Sigmoid colon (tissue), 4 donors: ENCODE measurements around the gene COL5A1.

Experiments used
- CTCF ChIP-seq, 4 experiments: fragments of 450-650 bp in 3 of 4; fragments of 200-600 bp in 1 of 4; IDR thresholded peaks; one replicate each; pipeline ENCODE4 v1.5.1; 2016 to 2019; ENCODE audit warnings: antibody characterized with exemption in 4 of 4, mild to moderate bottlenecking in 3 of 4, moderate library complexity in 2 of 4
- POLR2A ChIP-seq, 2 donors: fragments of 450-650 bp; IDR thresholded peaks; one replicate each; pipeline ENCODE4 v1.6.1; 2016; ENCODE audit warnings: antibody characterized with exemption in 2 of 2, mild to moderate bottlenecking in 2 of 2, moderate library complexity in 2 of 2
- POLR2AphosphoS5 ChIP-seq, 4 donors: sonication (generic); formaldehyde crosslinking; IDR thresholded peaks; one replicate each; pipeline ENCODE4 v1.6.1; 2017; ENCODE audit warnings: antibody characterized with exemption in 4 of 4

GRCh38 chr9:134633362-134634142 lies 8.1 kb upstream of the COL5A1 start:
- TF ChIP-seq POLR2A (IDR thresholded peaks at IDR 0.05) (no peak), CTCF (IDR thresholded peaks at IDR 0.05) (no peak), POLR2AphosphoS5 (IDR thresholded peaks at IDR 0.05) (no peak)
